Stimulated activated CD8-positive, alpha-beta memory T cell treated with anti-CD3 and anti-CD28 coated beads, Interleukin-12 subunit alpha, Interleukin-12 subunit beta, amount 100 ng/mL, for 1 hour (primary cell): Measurements from ENCODE around the gene ARHGEF11.
"Not testable (repeated sequence)": the region's sequence is repeated elsewhere in the genome, so short reads cannot be mapped to it uniquely, and the experiment has no call there.

Source experiments
- DNase-seq: peaks from one replicate; pipeline ENCODE4 v3.0.0-alpha.2; 2020; ENCODE audit warnings: low read depth

The ARHGEF11 gene

DNA sequence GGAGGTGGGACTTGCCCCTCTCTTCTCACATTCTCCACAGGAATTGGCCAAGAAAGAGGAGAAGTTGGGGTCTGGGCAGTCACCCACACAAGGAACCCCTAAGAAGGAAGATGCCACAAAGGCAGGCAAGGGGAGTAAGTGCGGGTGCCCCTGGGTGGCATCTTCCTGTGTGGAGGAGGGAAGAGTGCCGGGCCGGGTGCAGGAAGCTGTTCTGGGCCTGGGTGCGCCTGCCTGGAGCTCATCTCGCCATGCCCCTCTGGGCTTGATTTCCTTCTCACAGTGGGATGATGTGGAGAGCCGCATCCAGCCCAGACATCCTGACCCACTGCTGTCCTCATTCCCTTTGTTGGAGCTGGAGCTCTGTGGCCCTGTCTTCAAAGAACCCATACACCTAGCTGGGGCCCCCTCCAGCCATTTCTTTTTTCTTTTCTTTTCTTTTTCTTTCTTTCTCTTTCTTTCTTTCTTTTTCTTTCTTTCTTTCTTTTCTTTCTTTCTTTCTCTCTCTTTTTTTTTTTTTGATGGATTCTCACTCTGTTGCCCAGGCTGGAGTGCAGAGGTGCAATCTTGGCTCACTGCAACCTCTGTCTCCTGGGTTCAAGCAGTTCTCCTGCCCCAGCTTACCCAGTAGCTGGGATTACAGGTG, 115.8 kb downstream of the ARHGEF11 start:
- no peak for DNase-seq

- DNase-seq: no peak
Observed at GRCh38 chr1:156928043-156928602, 117.4 kb downstream of the ARHGEF11 start.

DNA sequence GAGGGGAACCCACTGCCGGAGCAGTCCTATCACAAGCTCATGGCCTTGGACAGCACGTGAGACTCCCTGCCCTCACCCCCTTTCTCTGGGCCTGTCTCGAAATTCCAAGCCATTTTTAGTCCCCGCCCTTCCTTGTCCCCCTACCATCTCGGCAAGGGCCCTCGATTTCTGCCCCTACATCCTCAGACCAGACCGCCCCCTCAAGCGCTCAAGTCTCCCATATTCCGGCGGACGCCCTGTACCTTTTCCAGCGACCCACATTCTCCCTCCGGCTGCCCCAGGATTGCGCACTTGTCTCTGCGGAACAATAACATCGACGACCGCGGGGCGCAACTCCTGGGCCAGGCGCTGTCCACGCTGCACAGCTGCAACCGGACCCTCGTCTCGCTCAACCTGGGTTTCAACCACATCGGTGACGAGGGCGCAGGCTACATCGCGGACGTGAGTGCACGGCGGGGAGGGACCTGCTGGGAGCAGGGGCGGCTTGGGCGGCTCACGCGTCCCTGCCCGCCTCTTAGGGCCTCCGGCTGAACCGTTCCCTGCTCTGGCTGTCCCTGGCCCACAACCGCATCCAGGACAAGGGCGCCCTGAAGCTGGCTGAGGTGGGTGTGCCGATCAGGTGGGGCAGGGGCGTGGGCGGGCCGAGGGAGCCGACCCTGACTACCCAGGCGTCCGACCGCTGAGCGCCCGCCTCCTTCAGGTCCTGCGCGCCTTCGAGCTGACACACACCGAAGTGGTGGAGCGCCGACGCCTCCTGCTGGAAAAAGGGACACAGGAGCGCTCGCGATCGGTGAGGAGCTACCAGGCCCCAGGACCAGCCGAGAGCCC, 118.1 kb downstream of the ARHGEF11 start:
- DNase-seq: peak; percentile 36

- DNase-seq: not testable (repeated sequence)
Observed at GRCh38 chr1:156926695-156927094, 118.8 kb downstream of the ARHGEF11 start.

DNA sequence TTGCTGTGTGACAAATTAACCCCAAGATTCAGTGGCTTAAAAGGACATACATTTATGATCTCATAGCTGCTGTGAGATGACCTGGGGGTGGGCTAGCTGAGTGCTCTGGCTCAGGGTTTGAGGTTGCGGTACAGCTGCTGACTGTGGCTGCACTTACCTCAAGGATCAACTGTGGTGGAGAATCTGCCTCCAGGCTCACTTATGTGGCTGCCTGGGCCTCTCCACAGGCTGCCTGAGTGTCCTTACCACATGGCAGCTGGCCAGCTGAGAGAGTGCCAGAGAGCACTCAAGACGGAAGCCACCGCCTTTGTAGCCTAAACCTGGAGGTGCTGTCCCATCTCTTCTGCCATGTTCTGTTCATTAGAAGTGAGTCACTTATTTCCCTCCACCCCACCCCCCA, 119.4 kb downstream of the ARHGEF11 start:
- DNase-seq: no peak

DNA sequence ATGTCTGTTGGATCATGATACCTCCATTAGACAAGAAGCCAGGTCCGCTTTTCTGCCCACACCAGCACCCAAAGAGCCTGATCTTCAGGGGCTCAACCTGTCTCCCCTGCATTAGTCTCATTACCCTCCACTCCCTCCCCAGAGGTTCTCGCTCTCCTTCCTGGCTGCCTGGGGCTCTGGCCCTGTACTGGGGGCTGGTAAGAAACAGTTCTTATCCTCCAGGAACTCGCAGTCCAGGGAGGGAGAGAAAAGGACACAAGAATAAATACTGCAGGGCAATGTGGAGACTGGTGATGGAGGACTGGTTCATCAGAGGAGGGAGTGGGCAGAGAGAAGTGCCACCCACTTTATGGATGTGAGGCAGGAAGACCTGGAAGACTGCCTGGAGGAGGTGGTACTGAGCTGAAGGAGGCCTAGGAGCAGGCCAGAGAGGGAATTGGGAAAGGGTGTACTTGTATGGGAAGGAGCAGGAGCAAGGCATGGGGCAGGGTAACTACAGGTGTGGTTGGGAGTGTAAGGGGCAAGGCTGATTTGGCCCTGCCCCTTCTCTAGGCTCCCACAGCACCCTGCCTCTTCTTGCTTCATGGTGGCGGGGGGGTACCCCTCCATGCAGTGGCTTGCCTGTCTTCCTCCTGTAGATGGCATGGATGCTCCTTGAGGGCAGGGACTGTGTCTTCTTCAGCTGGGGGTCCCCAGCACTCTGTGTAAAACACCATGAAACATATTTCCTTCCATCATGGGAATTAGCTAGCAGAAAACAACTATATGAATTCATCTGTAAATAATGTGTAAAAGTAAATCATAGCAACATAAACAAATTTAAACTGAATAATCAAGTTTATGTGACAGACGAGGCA, 120.2 kb downstream of the ARHGEF11 start:
- no peak for DNase-seq

- DNase-seq: no peak
Observed at GRCh38 chr1:156924478-156925153, 120.9 kb downstream of the ARHGEF11 start.

GRCh38 chr1:156923670-156924477, 121.7 kb downstream of the ARHGEF11 start:
- DNase-seq: no peak

DNA sequence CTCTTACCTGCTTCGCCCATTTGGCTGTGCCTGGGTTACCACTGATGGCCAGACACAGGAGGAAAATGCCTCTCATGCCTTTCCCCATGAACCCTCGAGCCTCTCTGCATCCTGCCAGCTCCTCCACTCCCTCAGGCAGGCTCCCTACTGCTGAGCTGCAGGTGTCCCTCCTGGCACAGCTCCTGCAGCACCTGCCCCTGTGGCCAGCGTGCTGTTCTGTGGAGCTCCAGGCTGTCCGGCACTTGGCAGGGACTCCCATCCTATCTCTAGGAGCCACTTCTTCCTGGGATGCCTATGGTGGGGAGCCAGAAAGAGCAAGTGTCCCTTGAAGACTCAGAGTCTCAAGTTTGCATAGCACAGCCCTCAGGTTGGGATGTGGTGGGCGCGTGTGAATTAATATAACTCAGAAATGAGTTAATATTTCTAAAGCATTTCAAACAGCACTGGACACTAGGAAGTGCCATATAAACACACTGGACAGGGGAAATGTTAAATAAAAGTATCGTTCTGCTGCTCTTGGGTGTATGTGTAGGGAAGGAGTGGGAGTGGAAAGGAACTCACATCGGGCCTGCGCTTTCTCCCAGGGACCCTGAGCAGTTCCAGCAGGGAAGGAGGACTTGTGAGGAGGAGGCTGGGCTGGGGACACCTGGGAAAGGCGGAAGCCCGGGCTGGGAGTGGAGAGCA, 122.4 kb downstream of the ARHGEF11 start:
- no peak for DNase-seq

DNA sequence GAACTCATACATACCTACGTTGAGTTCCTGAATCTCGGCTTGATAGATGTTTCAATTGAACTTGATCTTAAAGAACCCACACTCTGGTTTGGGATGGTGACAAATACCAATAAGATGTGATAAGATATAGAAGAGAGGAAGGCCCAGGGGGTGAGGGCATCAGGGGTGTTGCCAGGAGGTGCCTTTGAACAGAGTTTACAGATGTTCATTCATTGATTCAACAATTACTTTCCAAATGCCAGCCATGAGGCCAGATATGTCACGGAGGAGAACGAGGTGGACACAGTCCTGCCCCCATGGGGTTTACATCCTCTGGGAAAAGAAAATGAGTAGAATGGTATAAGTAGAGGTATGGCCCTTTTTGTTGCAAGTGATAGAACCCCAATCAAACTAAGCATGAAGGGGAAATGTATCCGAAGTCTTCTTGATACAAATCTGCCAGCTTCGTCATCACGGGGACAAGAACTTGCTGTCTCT, 124.5 kb downstream of the ARHGEF11 start:
- DNase-seq: no peak

DNA sequence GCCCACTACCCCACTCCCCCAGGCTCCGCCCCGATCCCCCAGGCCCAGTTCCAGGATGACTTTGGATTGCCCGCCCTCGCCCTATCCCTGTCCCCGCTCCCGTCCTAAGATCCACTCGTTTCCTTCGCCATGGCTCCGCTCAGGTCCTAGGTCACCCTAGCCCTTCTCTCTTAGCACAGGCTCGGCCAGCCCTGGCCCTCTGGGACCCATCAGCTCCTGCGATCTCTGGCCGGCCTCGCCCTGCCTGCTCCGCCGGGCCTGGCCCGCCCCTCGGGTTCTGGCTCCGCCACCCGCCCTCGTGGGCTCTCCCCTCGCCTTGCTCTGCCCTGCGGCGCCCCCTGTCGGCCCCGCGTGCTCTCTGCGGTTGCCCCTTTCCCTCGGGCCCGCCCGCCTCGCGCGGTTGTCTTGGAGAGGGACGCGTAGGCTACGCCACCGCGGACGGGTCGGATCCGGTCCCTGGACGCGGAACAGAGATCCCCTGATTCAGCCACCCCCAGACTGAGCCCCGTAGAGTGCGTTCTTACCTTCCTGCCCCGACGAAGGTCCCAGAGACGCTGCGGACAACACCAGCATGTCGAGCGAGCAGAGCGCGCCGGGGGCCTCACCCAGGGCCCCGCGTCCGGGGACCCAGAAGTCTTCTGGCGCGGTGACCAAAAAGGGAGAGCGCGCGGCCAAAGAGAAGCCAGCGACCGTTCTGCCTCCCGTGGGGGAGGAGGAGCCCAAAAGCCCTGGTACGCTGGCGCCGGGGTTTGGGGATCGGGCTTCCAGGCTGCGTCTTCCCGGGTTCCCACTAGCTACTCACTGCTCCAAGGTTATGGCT, 125.1 kb downstream of the ARHGEF11 start, which contains the start of gene LRRC71:
TSS of gene LRRC71 (plus strand) at position 400 of the 820 bp plus-strand sequence. CDS start at position 572, 172 bp downstream.
- DNase-seq: peak; percentile 25

- DNase-seq: no peak
Observed at GRCh38 chr1:156914440-156914856, 131.1 kb downstream of the ARHGEF11 start.

- DNase-seq: no peak
Observed at GRCh38 chr1:156913809-156914387, 131.6 kb downstream of the ARHGEF11 start.

- no peak for DNase-seq
Observed at GRCh38 chr1:156912861-156913808, 132.4 kb downstream of the ARHGEF11 start.

DNA sequence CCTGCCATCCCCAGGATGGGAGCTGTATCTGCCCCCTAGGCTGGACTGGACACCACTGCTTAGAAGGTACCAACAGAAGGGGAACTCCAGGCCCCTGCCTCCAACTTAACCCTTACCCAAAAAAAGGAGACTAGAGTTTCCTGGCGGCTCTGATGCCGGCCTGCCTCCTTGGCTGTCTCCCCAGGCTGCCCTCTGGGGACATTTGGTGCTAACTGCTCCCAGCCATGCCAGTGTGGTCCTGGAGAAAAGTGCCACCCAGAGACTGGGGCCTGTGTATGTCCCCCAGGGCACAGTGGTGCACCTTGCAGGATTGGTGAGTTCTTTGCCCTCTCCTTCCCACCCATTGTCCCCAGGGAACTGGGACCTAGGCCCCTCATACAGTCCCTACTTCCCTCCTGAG, 133.2 kb downstream of the ARHGEF11 start:
- no peak for DNase-seq

DNA sequence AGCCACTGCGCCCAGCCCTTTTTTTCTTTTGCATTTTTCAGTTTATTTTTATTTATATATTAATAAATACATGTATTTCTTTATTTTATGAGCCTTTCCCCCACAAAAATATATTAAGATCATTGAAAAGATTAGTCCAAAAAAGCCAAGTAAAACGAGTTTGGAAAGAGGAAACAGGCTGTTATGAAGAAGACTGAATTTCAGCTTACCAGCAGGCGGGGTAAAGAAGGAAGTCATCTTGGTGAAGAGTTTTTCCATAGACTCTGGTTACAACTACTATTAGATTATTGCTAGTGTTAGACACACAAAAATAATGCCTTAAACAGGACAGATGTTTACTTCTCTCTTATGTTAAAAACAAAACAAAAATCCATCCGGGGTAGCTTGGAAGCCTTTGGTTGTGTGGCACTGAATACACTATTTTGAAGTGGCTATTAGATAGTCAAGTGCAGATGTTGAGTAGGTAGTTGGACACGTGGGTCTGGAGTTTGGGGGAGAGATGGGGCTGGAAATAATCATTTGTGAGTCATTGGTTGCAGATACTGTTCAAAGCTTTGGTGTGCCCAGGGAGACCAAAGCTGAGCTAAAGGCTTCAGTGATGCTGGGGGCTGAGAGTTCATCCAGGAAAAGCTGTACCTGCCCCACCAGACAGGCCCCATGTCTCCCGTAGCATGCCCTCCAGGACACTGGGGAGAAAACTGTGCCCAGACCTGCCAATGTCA, 133.8 kb downstream of the ARHGEF11 start:
- no peak for DNase-seq

DNA sequence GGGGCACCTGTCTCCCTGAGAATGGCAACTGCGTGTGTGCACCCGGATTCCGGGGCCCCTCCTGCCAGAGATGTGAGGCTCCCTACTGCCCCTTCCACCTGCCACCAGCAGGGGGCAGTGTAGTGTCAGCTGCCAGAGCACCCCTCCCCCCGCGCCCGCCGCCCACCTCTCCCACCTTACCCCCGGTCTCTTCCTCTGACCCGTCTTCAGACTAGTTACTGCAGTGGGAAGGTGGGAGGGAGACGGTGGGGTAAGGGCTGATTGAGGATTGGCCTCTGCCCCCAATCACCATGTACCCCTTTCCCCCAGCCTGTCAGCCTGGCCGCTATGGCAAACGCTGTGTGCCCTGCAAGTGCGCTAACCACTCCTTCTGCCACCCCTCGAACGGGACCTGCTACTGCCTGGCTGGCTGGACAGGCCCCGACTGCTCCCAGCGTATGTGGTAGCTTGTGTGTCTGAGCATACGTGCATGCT, 135.2 kb downstream of the ARHGEF11 start:
- DNase-seq: no peak
